ENCODE data around the gene SKA1. TPM values are rescaled to one million over a fixed set of nuclear protein-coding genes. Genes with fewer than 3 reads are reported as not detected.

SKA1 gene
- 35.5 and 47.7 TPM in 2 replicates for total RNA-seq

DNA sequence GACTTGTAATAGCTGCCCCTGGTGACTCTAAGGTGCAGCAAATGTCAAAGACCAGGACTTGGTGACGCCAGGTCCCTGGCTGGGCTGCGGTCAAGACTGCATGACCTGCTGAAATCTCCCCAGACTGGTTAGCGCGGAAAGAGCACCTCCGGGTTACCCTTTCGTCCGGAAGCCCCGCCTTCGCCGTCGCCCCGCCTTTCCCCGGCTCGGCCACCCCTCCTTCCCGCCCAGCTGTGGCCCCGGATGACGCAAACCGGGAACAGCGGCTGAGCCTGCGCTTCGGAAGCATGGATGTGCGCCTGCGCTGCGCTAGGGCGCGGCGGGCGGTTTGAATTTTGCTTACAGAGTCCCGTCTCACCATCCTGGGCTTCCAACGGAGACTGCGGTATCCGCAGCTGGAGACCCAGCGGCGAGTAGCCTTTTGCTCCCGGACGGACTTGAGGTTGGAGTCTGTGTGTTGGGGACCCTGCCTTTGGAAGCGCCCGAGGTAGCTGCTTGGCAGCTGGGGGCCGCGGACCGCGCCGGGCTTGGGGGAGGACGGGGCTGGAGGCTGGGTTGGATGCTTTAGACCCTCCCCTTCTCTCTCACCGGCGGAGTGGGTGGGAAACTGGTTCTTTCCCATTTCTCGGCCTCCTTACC is at the start of gene SKA1:
Gene SKA1, plus strand, starts transcription at position 294 of the 639 bp plus-strand sequence. CDS start 785 bp downstream, outside the sequence.

Other genes with a start within 250 kb of the SKA1 start
- 0.27 and 0.36 TPM in 2 replicates for gene MYO5B, start 179.9 kb upstream of the SKA1 start, total RNA-seq
- 0.07 TPM in 1 of 2 replicates, not detected in the other for gene CFAP53, start 108.6 kb upstream of the SKA1 start, total RNA-seq
- 59.7 and 61.5 TPM in 2 replicates for gene MBD1, start 93.5 kb upstream of the SKA1 start, total RNA-seq
- 37.7 and 41.4 TPM in 2 replicates for gene CXXC1, start 87.4 kb upstream of the SKA1 start, total RNA-seq
- gene MAPK4, start 185.0 kb downstream of the SKA1 start, total RNA-seq = not detected in 2 replicates